Neutrophil (primary cell): ENCODE measurements around the gene TSKU.

ENCODE experiments used
- H3K27ac ChIP-seq: fragments of 200-600 bp; sonication (generic); 2 replicates; pipeline ENCODE4 v1.5.1; 2016; ENCODE audit warnings: mild to moderate bottlenecking, moderate library complexity
- H3K27me3 ChIP-seq: fragments of 200-600 bp; sonication (generic); 2 replicates; pipeline ENCODE4 v1.6.0; 2016; ENCODE audit warnings: mild to moderate bottlenecking
- H3K36me3 ChIP-seq: fragments of 200-600 bp; sonication (generic); 2 replicates; pipeline ENCODE4 v1.5.1; 2017
- H3K4me1 ChIP-seq, 2 experiments: fragments of 200-600 bp in 1 of 2; sonication (generic) in 1 of 2; 1 replicate in 1 of 2; 2 replicates in 1 of 2; pipeline versions ENCODE4 v1.5.1 to v1.6.1; 2013 to 2016; ENCODE audit warnings: low read depth in 1 of 2, low read length in 1 of 2, mild to moderate bottlenecking in 1 of 2, moderate library complexity in 1 of 2; ENCODE audit not compliant: control insufficient read depth in 1 of 2, insufficient read depth in 1 of 2
- H3K4me3 ChIP-seq, 2 experiments: fragments of 200-600 bp in 1 of 2; sonication (generic) in 1 of 2; 1 replicate in 1 of 2; 2 replicates in 1 of 2; pipeline ENCODE4 v1.5.1; 2013 to 2016; ENCODE audit warnings: low read depth in 1 of 2, low read length in 1 of 2, mild to moderate bottlenecking in 1 of 2, moderate library complexity in 1 of 2
- H3K9me3 ChIP-seq: fragments of 200-600 bp; sonication (generic); 2 replicates; pipeline ENCODE4 v1.5.1; 2016
- CTCF ChIP-seq: fragments of 200-600 bp; sonication (generic); IDR thresholded peaks from 2 replicates; pipeline ENCODE4 v1.5.1; 2016; ENCODE audit warnings: antibody characterized with exemption

TSKU gene

GRCh38 chr11:76803811-76804600 is 20.9 kb downstream of the TSKU start:
- Histone ChIP-seq H3K9me3 (no peaks in the 10 kb centered on the region), H3K27ac (no peak overlapping the region), H3K4me3 (no peak overlapping the region), H3K4me1 (peaks cover 7 to 13% of the 10 kb centered on the region in 2 experiments), H3K27me3 (peaks cover 61% of the 10 kb centered on the region), H3K36me3 (no peaks in the 10 kb centered on the region)
- TF ChIP-seq CTCF: no peak

- no peak for TF ChIP-seq CTCF
- Histone ChIP-seq H3K27ac (no peak overlapping the region), H3K4me3 (no peak overlapping the region), H3K27me3 (peaks cover 58% of the 10 kb centered on the region), H3K9me3 (no peaks in the 10 kb centered on the region), H3K4me1 (peaks cover 0 to 7% of the 10 kb centered on the region in 2 experiments), H3K36me3 (no peaks in the 10 kb centered on the region)
These were observed 22.2 kb downstream of the TSKU start for GRCh38 chr11:76805206-76805913.

- H3K4me3 ChIP-seq: no peak overlapping the region
- H3K4me1 ChIP-seq: peaks cover 0 to 7% of the 10 kb centered on the region in 2 experiments
- no peak for TF ChIP-seq CTCF
- H3K27ac ChIP-seq: no peak overlapping the region
- H3K9me3 ChIP-seq: no peaks in the 10 kb centered on the region
- peaks cover 53% of the 10 kb centered on the region for H3K27me3 ChIP-seq
- H3K36me3 ChIP-seq: no peaks in the 10 kb centered on the region
These were observed 23.0 kb downstream of the TSKU start for GRCh38 chr11:76806131-76806530.

GRCh38 chr11:76806608-76807205 is 23.6 kb downstream of the TSKU start:
- Histone ChIP-seq H3K4me1 (peaks cover 0 to 7% of the 10 kb centered on the region in 2 experiments), H3K27me3 (peaks cover 47% of the 10 kb centered on the region)

More at GRCh38 chr11:76806608-76807205, 23.6 kb downstream of the TSKU start:
- no peaks in the 10 kb centered on the region for H3K9me3 ChIP-seq
- H3K27ac ChIP-seq: no peak overlapping the region
- no peak for TF ChIP-seq CTCF
- H3K36me3 ChIP-seq: no peaks in the 10 kb centered on the region
- no peak overlapping the region for H3K4me3 ChIP-seq
